Karpas-422 (cell line): ENCODE results near the gene TBC1D4. TPM values are rescaled to one million over a fixed set of nuclear protein-coding genes. Genes with fewer than 3 reads are reported as not detected.
"Not testable (repeated sequence)": the region's sequence is repeated elsewhere in the genome, so short reads cannot be mapped to it uniquely, and the experiment has no call there.

ENCODE experiments used
- DNase-seq: peaks from one replicate; pipeline ENCODE4 v3.0.0-alpha.2; 2015
- H2AFZ ChIP-seq: fragments of 200-600 bp; sonication (generic); 2 replicates; pipeline ENCODE4 v1.6.1; 2014; ENCODE audit warnings: antibody characterized with exemption, low read length, mixed read lengths
- H3K27ac ChIP-seq: fragments of 200-600 bp; sonication (generic); 2 replicates; pipeline ENCODE4 v1.5.1; 2014; ENCODE audit warnings: mild to moderate bottlenecking, low read length, moderate library complexity
- H3K27me3 ChIP-seq: fragments of 200-600 bp; sonication (generic); 2 replicates; pipeline ENCODE4 v1.6.1; 2014; ENCODE audit warnings: low read length, mixed read lengths
- H3K36me3 ChIP-seq: fragments of 200-600 bp; sonication (generic); 2 replicates; pipeline ENCODE4 v1.6.1; 2014; ENCODE audit warnings: low read length, mixed read lengths; ENCODE audit not compliant: insufficient read depth
- H3K4me1 ChIP-seq: fragments of 200-600 bp; sonication (generic); 2 replicates; pipeline ENCODE4 v1.6.1; 2014; ENCODE audit warnings: mild to moderate bottlenecking, low read length, mixed read lengths
- H3K4me2 ChIP-seq: fragments of 200-600 bp; sonication (generic); 2 replicates; pipeline ENCODE4 v1.6.1; 2014; ENCODE audit warnings: low read length, low read depth, mild to moderate bottlenecking; ENCODE audit not compliant: poor library complexity, severe bottlenecking
- H3K4me3 ChIP-seq: fragments of 200-600 bp; sonication (generic); 2 replicates; pipeline ENCODE4 v1.5.1; 2014; ENCODE audit warnings: mild to moderate bottlenecking, antibody characterized with exemption, low read length, mixed read lengths
- H3K79me2 ChIP-seq: fragments of 200-600 bp; sonication (generic); 2 replicates; pipeline ENCODE4 v1.6.1; 2014; ENCODE audit warnings: mild to moderate bottlenecking, low read length, mixed read lengths
- H3K9ac ChIP-seq: fragments of 200-600 bp; sonication (generic); 2 replicates; pipeline ENCODE4 v1.6.0; 2014; ENCODE audit warnings: low read length
- H3K9me2 ChIP-seq: fragments of 200-600 bp; sonication (generic), shearing (Covaris generic); replicated peaks from 2 replicates; pipeline ENCODE4 v1.6.0; 2014; ENCODE audit warnings: mild to moderate bottlenecking, low read length, moderate library complexity; ENCODE audit not compliant: insufficient read depth
- H3K9me3 ChIP-seq: fragments of 300-700, 200-600 bp; sonication (generic); 2 replicates; pipeline ENCODE4 v1.6.1; 2014; ENCODE audit warnings: low read length, mixed read lengths
- H4K20me1 ChIP-seq: fragments of 200-600 bp; sonication (generic); 2 replicates; pipeline ENCODE4 v1.6.1; 2014; ENCODE audit warnings: mild to moderate bottlenecking, antibody characterized with exemption, low read length, low read depth; ENCODE audit not compliant: insufficient read depth
- total RNA-seq: library from RNA; depleted of rRNA; stranded (reverse); fragments of >200 nt; shearing (Covaris generic); gene quantifications from 2 replicates; pipeline ENCODE4 v1.2.3, GENCODE V29; 2014; ENCODE audit warnings: low replicate concordance; rRNA removed

Gene TBC1D4
- total RNA-seq, 1 experiment from 2014 or later: 4.0 TPM

DNA sequence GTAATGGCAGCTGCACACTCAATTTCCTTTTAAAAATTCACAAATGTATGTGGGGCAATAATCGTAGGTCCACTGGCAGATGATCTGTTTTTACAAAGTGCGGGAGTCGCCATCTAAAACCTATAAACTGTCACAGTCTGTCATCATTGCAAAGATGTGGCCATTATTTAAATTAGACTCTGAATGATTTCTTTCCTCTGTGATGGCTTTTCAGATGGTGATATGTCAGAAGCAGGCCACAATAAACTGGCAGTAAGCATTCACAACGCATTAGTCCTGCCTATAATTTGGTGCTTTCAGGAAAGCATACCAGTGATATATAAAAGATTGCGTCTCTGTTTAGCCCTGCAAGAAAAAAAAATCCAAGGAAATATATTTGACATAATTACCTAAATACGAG is 226.8 kb downstream of the TBC1D4 start:
- no peak overlapping the region for H3K9ac ChIP-seq
- no peak overlapping the region for H3K4me2 ChIP-seq
- no peaks in the 10 kb centered on the region for H3K79me2 ChIP-seq
- H3K27me3 ChIP-seq: no peaks in the 10 kb centered on the region
- no peaks in the 10 kb centered on the region for H3K36me3 ChIP-seq
- H3K4me3 ChIP-seq: no peak overlapping the region
- H4K20me1 ChIP-seq: no peaks in the 10 kb centered on the region
- no peak overlapping the region for H2AFZ ChIP-seq
- no peak overlapping the region for H3K27ac ChIP-seq
- no peak for DNase-seq
- H3K9me3 ChIP-seq: no peaks in the 10 kb centered on the region
- no peaks in the 10 kb centered on the region for H3K9me2 ChIP-seq
- H3K4me1 ChIP-seq: no peaks in the 10 kb centered on the region

DNA sequence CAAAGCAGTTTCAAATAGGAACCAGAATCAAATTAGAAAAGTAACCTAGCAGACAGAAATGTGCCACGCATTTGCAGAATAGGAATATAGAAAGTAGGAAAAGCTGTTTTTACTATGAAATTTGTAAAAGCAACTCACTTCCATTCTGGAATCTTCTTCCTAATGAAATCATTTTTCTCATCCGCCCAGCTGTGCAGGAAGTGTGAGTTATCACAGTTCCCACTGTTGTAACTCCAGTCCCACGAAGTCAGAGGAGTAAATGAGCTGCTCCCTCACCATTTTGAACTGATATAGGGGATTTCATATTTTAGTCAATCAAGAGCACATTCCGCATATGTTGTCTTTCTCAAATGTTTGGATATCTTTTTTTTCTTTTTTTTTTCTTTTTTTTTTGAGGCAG is 230.8 kb downstream of the TBC1D4 start:
- Histone ChIP-seq H3K4me2 (no peak overlapping the region), H3K27me3 (no peaks in the 10 kb centered on the region), H3K9me2 (no peaks in the 10 kb centered on the region), H3K36me3 (no peaks in the 10 kb centered on the region), H4K20me1 (no peaks in the 10 kb centered on the region), H2AFZ (no peak overlapping the region), H3K79me2 (no peaks in the 10 kb centered on the region), H3K27ac (no peak overlapping the region), H3K4me1 (no peaks in the 10 kb centered on the region), H3K4me3 (no peak overlapping the region), H3K9ac (no peak overlapping the region), H3K9me3 (no peaks in the 10 kb centered on the region)
- no peak for DNase-seq

DNA sequence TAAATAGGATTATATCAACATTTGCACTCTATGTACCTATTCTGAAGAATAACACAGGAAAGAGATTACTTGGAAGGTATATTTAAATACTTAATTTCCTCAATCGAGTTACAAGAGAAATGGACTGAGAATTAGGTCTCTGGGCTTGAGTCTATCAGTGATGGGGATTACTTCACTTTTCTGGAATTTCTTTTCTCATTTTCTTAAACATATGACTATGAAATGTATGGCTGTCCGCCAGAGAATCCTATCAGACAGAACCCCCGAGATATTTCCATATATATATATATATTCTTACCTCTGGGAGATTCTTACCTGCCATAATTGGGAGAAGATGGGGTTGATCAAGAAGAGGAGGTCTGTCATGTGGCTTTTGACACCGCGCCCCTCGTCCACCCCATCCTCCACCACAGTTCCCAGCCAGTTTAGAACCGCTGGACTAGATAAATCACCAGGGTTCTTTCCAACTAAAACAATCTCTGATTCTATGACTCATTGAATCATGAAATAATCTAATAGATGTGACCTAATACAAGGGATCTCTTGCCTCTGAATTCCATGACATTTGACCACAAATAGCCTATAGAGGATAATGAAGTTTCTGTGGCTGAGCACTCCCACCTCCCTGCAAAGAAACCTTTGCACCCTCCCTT is 231.3 kb downstream of the TBC1D4 start:
- Histone ChIP-seq H3K4me2 (no peak overlapping the region), H3K9me3 (no peaks in the 10 kb centered on the region), H3K27me3 (no peaks in the 10 kb centered on the region), H2AFZ (no peak overlapping the region), H3K9me2 (no peaks in the 10 kb centered on the region), H3K79me2 (no peaks in the 10 kb centered on the region), H3K4me3 (no peak overlapping the region), H3K27ac (no peak overlapping the region), H3K4me1 (no peaks in the 10 kb centered on the region), H3K36me3 (no peaks in the 10 kb centered on the region), H4K20me1 (no peaks in the 10 kb centered on the region), H3K9ac (no peak overlapping the region)
- no peak for DNase-seq

DNA sequence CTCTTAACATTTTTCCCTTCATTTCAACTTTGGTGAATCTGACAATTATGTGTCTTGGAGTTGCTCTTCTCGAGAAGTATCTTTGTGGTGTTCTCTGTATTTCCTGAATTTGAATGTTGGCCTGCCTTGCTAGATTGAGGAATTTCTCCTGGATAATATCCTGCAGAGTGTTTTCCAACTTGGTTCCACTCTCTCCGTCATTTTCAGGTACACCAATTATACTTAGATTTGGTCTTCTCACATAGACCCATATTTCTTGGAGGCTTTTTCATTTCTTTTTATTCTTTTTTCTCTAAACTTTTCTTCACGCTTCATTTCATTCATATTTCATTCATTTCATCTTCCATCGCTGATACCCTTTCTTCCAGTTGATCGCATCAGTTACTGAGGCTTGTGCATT is 236.4 kb downstream of the TBC1D4 start:
- not testable (repeated sequence) for H3K9ac ChIP-seq, H4K20me1 ChIP-seq, H3K27ac ChIP-seq, H3K4me2 ChIP-seq, H3K27me3 ChIP-seq, H3K4me3 ChIP-seq, H3K9me3 ChIP-seq, DNase-seq, H2AFZ ChIP-seq, H3K79me2 ChIP-seq, H3K4me1 ChIP-seq, H3K9me2 ChIP-seq, H3K36me3 ChIP-seq

DNA sequence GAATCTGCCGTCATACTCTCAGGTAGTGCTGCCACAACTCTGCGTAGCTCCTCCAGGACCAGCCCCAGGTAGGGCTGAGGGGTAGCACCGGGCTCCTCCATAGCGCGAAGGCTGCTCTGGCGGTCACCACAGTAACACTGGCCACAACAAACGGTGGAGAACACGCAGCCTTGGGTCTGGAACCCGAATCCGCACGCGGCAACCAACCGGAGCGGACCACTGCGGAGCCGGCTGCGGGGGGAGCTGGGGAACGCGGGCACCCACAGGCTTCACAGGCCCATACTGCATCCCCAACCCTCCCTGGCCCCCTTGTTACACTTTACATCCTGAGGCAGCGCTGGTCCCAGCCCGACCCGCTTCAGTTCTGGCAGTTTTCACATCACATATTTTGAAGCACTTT is 241.7 kb downstream of the TBC1D4 start:
- not testable (repeated sequence) for H3K9ac ChIP-seq, H3K4me1 ChIP-seq, H3K9me2 ChIP-seq, H3K79me2 ChIP-seq, H3K4me3 ChIP-seq, H3K27me3 ChIP-seq, H2AFZ ChIP-seq, H4K20me1 ChIP-seq, H3K27ac ChIP-seq, H3K36me3 ChIP-seq, H3K9me3 ChIP-seq, DNase-seq, H3K4me2 ChIP-seq

DNA sequence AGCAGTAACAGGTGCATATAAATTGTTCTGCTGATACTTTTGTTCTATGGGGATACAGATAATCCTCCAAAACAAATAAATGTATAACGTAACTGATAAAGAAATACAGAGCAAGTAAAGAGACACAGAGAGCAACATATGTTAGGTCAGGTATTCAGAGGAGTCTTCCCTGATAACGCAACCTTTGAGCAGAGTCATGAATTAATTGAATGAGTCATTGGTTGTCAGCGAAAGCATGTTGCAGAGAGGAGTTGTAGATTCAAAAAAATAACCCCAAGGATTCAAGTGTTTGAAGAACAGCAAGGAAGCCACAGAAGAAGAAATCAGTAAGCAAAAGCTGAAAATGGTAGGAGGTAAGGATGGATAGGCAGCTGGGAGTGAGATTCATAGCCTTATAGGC is 245.2 kb downstream of the TBC1D4 start:
- no peak for DNase-seq
- H3K9me2 ChIP-seq: no peaks in the 10 kb centered on the region; the same call in 1 of the 2 replicates
- H3K79me2 ChIP-seq: no peaks in the 10 kb centered on the region
- no peak overlapping the region for H3K27ac ChIP-seq
- H3K4me2 ChIP-seq: no peak overlapping the region
- H3K4me3 ChIP-seq: no peak overlapping the region
- no peaks in the 10 kb centered on the region for H3K9me3 ChIP-seq
- H4K20me1 ChIP-seq: no peaks in the 10 kb centered on the region
- no peaks in the 10 kb centered on the region for H3K36me3 ChIP-seq
- no peak overlapping the region for H2AFZ ChIP-seq
- no peaks in the 10 kb centered on the region for H3K4me1 ChIP-seq
- no peak overlapping the region for H3K9ac ChIP-seq
- H3K27me3 ChIP-seq: no peaks in the 10 kb centered on the region

Other genes with a start within 250 kb of the TBC1D4 start
- gene COMMD6, start 55.7 kb upstream of the TBC1D4 start, total RNA-seq: 73.9 and 384 TPM in 2 replicates
- gene UCHL3, start 67.6 kb upstream of the TBC1D4 start, total RNA-seq: 53.9 and 84.8 TPM in 2 replicates
- 31.9 and 40.0 TPM in 2 replicates for gene LMO7, start 154.2 kb upstream of the TBC1D4 start, total RNA-seq